Measurements from ENCODE around the gene PDSS2. TPM values are rescaled to one million over a fixed set of nuclear protein-coding genes. Genes with fewer than 3 reads are reported as not detected.
"Not testable (repeated sequence)": the region's sequence is repeated elsewhere in the genome, so short reads cannot be mapped to it uniquely, and the experiment has no call there.

The PDSS2 gene
- total RNA-seq, 1 donor from 2014 or later, result 14.9 TPM

- Histone ChIP-seq H3K4me3 (no peak overlapping the region), H3K9ac (no peak overlapping the region), H3K36me3 (no peaks in the 10 kb centered on the region), H4K20me1 (ENCODE audit: low read depth) (no peaks in the 10 kb centered on the region), H2AFZ (replicated peaks) (no peak overlapping the region), H3K27ac (no peak overlapping the region), H3K27me3 (no peaks in the 10 kb centered on the region), H3K4me1 (no peaks in the 10 kb centered on the region), H3K9me3 (ENCODE audit: low read depth) (peaks cover 5% of the 10 kb centered on the region), H3K4me2 (no peak overlapping the region), H3K79me2 (ENCODE audit: low read depth) (no peaks in the 10 kb centered on the region), H3F3A (ENCODE audit: low read depth) (no peaks in the 10 kb centered on the region)
- no peak overlapping the region for H3K27ac Mint-ChIP-seq
- no peak for TF ChIP-seq CTCF (IDR thresholded peaks at IDR 0.05)
- TF ChIP-seq EZH2phosphoT487 (IDR thresholded peaks at IDR 0.05), result no peak
- TF ChIP-seq EZH2 (IDR thresholded peaks at IDR 0.05), result no peak
- no peak for DNase-seq (ENCODE audit: low spot score)
- H3K27me3 Mint-ChIP-seq (ENCODE audit: insufficient read depth, low read depth), result no peaks in the 10 kb centered on the region
- peaks cover 15% of the 10 kb centered on the region for H3K9me3 Mint-ChIP-seq
- no peak overlapping the region for H3K4me3 Mint-ChIP-seq
- peaks cover 9% of the 10 kb centered on the region for H3K36me3 Mint-ChIP-seq
- no peaks in the 10 kb centered on the region for H3K4me1 Mint-ChIP-seq
These were observed 85.1 kb downstream of the PDSS2 start for GRCh38 chr6:107374264-107374663.

- H3K4me3 Mint-ChIP-seq, result no peak overlapping the region
- H3K4me3 ChIP-seq, result no peak overlapping the region
These were observed 89.9 kb downstream of the PDSS2 start for GRCh38 chr6:107369493-107369892.

GRCh38 chr6:107368471-107368870, 90.9 kb downstream of the PDSS2 start:
- H3K79me2 ChIP-seq (ENCODE audit: low read depth), result no peaks in the 10 kb centered on the region
- no peak for TF ChIP-seq EZH2phosphoT487 (IDR thresholded peaks at IDR 0.05)
- TF ChIP-seq EZH2 (IDR thresholded peaks at IDR 0.05), result no peak
- no peak for TF ChIP-seq CTCF (IDR thresholded peaks at IDR 0.05)
- no peak for DNase-seq (ENCODE audit: low spot score)
- H3K9me3 ChIP-seq (ENCODE audit: low read depth), result no peaks in the 10 kb centered on the region
- H3K9ac ChIP-seq, result no peak overlapping the region
- peaks cover 6% of the 10 kb centered on the region for H3K36me3 Mint-ChIP-seq
- H3K9me3 Mint-ChIP-seq, result peaks cover 11% of the 10 kb centered on the region
- no peaks in the 10 kb centered on the region for H3K36me3 ChIP-seq
- no peak overlapping the region for H3K27ac Mint-ChIP-seq
- no peak overlapping the region for H2AFZ ChIP-seq (replicated peaks)
- no peaks in the 10 kb centered on the region for H3K27me3 Mint-ChIP-seq (ENCODE audit: insufficient read depth, low read depth)
- no peaks in the 10 kb centered on the region for H3K27me3 ChIP-seq
- no peaks in the 10 kb centered on the region for H3K4me1 Mint-ChIP-seq
- H3F3A ChIP-seq (ENCODE audit: low read depth), result no peaks in the 10 kb centered on the region
- no peaks in the 10 kb centered on the region for H4K20me1 ChIP-seq (ENCODE audit: low read depth)
- H3K4me3 ChIP-seq, result no peak overlapping the region
- H3K27ac ChIP-seq, result no peak overlapping the region
- no peak overlapping the region for H3K4me2 ChIP-seq
- no peak overlapping the region for H3K4me3 Mint-ChIP-seq
- no peaks in the 10 kb centered on the region for H3K4me1 ChIP-seq

More at GRCh38 chr6:107369493-107369892, 89.9 kb downstream of the PDSS2 start:
- no peaks in the 10 kb centered on the region for H3K36me3 ChIP-seq
- peaks cover 2% of the 10 kb centered on the region for H3K36me3 Mint-ChIP-seq
- H3K27ac ChIP-seq, result no peak overlapping the region
- H4K20me1 ChIP-seq (ENCODE audit: low read depth), result no peaks in the 10 kb centered on the region
- no peaks in the 10 kb centered on the region for H3K9me3 ChIP-seq (ENCODE audit: low read depth)
- H3K27me3 Mint-ChIP-seq (ENCODE audit: insufficient read depth, low read depth), result no peaks in the 10 kb centered on the region
- H2AFZ ChIP-seq (replicated peaks), result no peak overlapping the region
- no peaks in the 10 kb centered on the region for H3K4me1 Mint-ChIP-seq
- DNase-seq (ENCODE audit: low spot score), result no peak
- no peaks in the 10 kb centered on the region for H3K79me2 ChIP-seq (ENCODE audit: low read depth)
- peaks cover 4% of the 10 kb centered on the region for H3K9me3 Mint-ChIP-seq
- H3F3A ChIP-seq (ENCODE audit: low read depth), result no peaks in the 10 kb centered on the region
- no peak overlapping the region for H3K27ac Mint-ChIP-seq
- no peaks in the 10 kb centered on the region for H3K4me1 ChIP-seq
- H3K4me2 ChIP-seq, result no peak overlapping the region
- no peaks in the 10 kb centered on the region for H3K27me3 ChIP-seq
- TF ChIP-seq EZH2 (IDR thresholded peaks at IDR 0.05) (no peak), EZH2phosphoT487 (IDR thresholded peaks at IDR 0.05) (no peak), CTCF (IDR thresholded peaks at IDR 0.05) (no peak)
- no peak overlapping the region for H3K9ac ChIP-seq

- not testable (repeated sequence) for H3F3A ChIP-seq (ENCODE audit: low read depth); H3K36me3 ChIP-seq; H3K4me3 Mint-ChIP-seq; H3K4me1 Mint-ChIP-seq; H3K27me3 ChIP-seq; H3K27ac Mint-ChIP-seq; H3K9me3 ChIP-seq (ENCODE audit: low read depth); H3K9ac ChIP-seq; DNase-seq (ENCODE audit: low spot score); H3K4me2 ChIP-seq; H3K79me2 ChIP-seq (ENCODE audit: low read depth); H4K20me1 ChIP-seq (ENCODE audit: low read depth); H2AFZ ChIP-seq (replicated peaks); H3K27ac ChIP-seq; H3K4me3 ChIP-seq; H3K27me3 Mint-ChIP-seq (ENCODE audit: insufficient read depth, low read depth)
- Mint-ChIP-seq H3K36me3 (peaks cover 18% of the 10 kb centered on the region), H3K9me3 (peaks cover 23% of the 10 kb centered on the region)
- H3K4me1 ChIP-seq, result peaks cover 10% of the 10 kb centered on the region
These were observed 95.2 kb downstream of the PDSS2 start for GRCh38 chr6:107364173-107364572.
